Measurements from ENCODE around the gene TREM1.

DNA sequence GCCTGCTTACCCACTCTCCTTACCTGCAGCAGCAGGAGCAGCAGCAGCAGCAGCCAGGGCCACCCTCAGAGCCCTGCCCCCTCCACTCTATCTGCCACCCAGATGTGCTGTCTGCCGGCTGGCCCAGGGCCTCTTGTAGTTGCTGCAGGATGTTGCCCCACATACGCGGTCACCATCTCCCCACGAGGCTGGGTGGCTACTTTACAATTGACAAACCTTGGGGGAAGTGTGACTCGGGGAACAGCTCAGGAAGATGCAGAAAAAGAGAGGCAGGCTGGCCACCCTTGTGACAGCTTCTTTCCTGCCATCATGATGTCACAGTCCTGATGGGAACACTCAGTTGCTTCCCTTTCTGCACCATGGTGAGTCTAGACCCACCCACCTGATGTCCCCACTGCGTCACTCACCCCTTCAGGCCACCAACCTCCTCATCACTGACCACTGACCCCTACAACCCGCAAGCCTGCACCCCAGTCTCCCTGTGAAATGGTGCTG, 14.5 kb downstream of the TREM1 start:
- TF ChIP-seq, protein P1, sequence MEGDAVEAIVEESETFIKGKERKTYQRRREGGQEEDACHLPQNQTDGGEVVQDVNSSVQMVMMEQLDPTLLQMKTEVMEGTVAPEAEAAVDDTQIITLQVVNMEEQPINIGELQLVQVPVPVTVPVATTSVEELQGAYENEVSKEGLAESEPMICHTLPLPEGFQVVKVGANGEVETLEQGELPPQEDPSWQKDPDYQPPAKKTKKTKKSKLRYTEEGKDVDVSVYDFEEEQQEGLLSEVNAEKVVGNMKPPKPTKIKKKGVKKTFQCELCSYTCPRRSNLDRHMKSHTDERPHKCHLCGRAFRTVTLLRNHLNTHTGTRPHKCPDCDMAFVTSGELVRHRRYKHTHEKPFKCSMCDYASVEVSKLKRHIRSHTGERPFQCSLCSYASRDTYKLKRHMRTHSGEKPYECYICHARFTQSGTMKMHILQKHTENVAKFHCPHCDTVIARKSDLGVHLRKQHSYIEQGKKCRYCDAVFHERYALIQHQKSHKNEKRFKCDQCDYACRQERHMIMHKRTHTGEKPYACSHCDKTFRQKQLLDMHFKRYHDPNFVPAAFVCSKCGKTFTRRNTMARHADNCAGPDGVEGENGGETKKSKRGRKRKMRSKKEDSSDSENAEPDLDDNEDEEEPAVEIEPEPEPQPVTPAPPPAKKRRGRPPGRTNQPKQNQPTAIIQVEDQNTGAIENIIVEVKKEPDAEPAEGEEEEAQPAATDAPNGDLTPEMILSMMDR (IDR thresholded peaks at IDR 0.05): no peak
- TF ChIP-seq POLR2A (IDR thresholded peaks at IDR 0.05; ENCODE audit: low read depth) (no peak), EP300 (IDR thresholded peaks at IDR 0.05) (no peak), POLR2AphosphoS5 (IDR thresholded peaks at IDR 0.05) (no peak)
